Measurements from ENCODE around the gene RANBP1. TPM values are rescaled to one million over a fixed set of nuclear protein-coding genes. Genes with fewer than 3 reads are reported as not detected.

The RANBP1 gene
- total RNA-seq, 1 donor = 90.5 TPM

GRCh38 chr22:20106849-20107237 lies 9.1 kb upstream of the RANBP1 start:
- DNase-seq (ENCODE audit: low read depth in 2 of 3, low spot score in 2 of 3) = no peak

DNA sequence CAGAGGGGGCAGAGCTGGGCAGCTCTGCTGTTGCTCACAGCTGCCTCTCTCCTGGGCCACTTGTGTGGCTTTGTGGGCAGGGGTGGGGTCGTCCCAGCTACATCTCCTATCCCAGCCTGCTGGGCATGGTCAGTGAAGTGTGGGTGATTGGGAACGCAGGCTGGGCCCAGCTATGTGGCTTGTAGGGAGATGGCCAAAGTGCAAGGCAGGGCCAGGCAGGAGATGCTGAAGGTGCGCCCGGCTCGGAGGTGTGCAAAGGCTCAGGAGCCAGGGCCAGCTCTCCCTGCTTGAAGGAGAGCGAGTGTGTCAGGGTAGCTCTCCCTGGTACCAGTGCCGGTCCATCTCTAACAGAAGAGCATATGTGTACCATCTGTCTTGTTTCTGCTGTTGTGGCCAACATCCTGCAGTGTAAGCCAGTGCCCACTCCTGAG lies 8.4 kb upstream of the RANBP1 start:
- no peak for DNase-seq (ENCODE audit: low read depth in 2 of 3, low spot score in 2 of 3)

DNA sequence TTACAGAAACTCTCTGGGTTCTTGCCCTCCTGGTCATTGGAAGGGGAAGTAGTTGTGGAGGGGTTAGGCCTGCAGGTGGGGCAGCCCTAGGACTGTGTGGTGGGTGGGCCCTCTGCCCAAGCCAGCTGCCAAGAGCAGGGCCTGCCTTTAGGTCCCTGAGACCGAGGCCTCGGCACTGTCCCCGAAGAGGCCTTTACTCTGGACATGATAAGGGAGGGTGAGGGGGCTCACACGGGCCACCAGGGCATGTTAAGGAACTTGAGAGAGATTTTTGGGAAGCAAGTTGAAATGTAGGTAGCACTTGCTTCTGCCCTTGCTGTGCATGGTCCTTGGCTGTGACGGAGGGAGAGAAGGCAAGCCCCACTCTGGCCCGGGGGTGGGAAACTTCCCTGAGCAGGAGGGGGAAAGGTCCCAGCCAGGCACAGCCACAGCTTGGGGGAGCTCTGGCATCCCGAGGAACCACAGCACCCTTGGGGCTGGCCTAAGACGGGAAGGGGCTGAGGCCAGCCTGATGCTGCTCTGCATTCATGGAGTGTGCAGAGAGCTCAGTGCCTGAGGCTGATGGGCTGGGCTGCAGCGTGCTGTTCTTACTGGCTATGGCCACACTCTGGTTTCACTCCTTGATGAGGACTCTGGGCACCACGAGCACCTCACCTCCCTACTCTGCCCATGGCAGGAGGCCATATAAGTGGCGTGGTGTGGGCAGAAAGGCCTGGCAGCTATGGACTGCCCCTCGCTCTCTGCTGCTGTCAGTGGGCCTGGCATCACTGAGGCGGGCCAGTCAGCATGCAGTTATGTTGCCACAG lies 7.8 kb upstream of the RANBP1 start:
- DNase-seq (ENCODE audit: low read depth in 2 of 3, low spot score in 2 of 3) = no peak

DNA sequence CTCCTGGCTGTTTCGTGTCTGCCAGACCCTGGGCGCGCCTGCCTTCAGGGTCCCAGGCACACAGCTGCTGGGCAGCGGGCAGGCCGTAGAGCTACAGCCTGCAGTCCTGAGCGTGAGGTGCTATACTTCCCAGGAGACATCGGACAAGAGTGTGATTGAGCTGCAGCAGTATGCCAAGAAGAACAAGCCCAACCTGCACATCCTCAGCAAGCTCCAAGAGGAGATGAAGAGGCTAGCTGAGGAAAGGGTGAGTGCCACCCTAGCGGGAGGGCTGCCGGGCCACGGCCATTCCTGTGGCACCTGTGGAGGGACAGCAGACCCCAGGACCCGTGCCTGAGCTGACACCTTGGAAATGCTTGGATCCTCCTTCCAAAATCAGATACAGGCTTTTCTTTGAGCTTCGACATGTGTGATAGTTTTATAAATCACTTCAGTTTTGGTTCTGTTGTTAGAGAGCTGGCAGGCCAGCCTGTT lies 7.1 kb upstream of the RANBP1 start:
- no peak for DNase-seq (ENCODE audit: low read depth in 2 of 3, low spot score in 2 of 3)

- no peak for DNase-seq (ENCODE audit: low read depth in 2 of 3, low spot score in 2 of 3)
These were observed 6.2 kb upstream of the RANBP1 start for GRCh38 chr22:20109411-20110358.

DNA sequence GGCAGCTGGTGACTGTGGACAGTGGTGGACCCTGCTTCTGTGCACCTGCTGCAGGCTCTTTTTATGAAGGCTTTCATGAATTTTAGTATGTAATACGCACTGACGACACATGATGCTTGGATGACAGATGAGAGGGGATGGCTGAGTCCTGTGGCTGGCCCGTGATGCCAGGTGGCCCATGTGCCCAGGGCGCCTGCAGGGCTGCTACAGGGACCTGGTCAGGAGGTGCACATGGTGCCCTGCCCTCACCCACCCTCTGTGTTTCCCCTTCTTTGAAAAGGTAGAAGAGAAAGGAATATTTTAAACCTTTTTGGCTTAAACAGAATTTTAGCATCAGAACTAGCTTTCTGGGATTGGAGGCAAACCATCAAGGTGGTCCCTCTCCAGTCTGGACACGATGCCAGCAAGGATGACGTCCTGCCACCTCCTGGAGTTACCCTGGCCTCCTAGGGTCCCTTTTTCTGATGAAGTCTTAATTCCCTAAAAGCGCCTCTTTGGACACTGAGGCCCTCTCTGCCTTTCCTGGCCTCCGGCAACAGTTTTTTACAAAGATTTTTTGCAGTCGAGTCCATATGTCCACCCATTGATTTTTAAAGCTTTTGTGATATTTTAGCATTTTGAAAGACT lies 5.4 kb upstream of the RANBP1 start:
- no peak for DNase-seq (ENCODE audit: low read depth in 2 of 3, low spot score in 2 of 3)

DNA sequence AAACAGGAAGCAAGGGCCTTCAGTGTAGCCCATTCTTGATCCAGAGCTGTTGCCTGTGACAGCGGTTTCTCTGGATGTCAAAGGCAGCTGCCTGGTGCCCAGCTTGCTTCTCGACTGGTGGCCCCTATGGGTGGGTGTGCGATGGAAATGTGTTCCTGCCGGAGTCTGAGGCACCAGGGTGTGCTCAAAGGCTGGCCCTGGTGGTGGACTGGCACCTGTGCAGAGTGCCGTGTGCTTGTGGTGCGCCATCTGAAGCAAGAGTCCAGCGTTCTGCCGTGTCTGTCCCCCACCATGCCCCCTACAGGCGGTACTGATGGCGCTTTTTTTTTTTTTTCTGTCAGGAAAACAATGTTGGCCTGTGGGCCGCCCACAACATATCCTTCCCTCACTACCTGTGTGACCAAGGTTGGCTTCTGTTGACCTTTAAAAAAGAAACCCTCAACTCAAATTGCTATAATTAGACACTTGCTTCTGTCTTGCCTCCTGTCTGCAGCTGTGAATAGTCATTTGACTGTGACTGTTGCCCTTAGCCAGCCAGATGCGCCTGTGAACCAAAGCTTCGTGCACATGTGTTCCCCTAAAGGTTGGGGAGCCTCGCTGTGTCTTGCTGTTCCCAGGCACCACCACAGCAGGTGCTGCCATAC lies 4.7 kb upstream of the RANBP1 start:
- DNase-seq (ENCODE audit: low read depth in 2 of 3, low spot score in 2 of 3) = peak in 2 of 3 donors; percentile 50 to 53

- no peak for DNase-seq (ENCODE audit: low read depth in 2 of 3, low spot score in 2 of 3)
These were observed 3.9 kb upstream of the RANBP1 start for GRCh38 chr22:20111689-20112622.

DNA sequence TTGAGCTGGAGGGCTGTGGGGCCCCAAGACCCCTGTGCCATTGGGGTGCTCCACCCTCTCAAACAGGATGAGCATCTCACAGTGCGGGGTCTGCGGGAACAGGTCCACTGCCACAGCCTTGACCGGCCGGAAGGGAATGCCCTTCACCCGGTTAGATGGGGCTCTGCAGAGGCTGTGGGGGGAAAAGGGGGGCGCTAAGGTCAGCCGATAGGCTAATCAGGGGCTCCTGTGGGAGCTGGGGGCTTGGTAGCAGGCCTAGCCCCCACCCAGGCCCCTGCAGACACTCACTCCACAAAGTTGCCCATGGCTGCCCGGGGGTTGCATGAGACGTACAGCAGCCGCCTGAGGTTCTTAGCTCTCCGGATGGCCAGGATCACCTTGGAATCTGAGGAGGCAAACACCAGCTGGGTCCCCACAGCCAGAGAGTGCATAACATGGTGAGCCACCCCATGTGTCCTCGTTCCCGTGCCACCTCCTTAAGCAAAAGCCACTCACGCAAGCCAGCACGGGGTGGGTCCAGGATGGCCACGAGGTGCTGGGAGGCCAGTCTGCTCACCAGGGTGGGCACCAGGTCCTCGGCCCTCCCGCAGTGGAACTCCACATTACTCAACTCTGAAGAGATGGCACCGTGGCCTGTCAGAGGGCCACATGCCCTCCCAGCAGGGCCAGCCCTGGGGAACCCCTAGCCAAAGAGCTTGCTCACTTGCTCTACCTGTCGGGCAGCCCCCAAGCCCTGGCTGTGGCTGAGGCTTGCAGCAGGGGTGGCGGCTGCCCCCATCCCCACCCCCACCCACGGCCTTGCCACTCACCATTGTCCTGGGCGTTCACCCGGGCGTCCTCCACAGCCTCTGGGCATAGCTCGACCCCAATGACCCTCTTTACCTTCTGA lies 3.0 kb upstream of the RANBP1 start:
- no peak for DNase-seq (ENCODE audit: low read depth in 2 of 3, low spot score in 2 of 3)

DNA sequence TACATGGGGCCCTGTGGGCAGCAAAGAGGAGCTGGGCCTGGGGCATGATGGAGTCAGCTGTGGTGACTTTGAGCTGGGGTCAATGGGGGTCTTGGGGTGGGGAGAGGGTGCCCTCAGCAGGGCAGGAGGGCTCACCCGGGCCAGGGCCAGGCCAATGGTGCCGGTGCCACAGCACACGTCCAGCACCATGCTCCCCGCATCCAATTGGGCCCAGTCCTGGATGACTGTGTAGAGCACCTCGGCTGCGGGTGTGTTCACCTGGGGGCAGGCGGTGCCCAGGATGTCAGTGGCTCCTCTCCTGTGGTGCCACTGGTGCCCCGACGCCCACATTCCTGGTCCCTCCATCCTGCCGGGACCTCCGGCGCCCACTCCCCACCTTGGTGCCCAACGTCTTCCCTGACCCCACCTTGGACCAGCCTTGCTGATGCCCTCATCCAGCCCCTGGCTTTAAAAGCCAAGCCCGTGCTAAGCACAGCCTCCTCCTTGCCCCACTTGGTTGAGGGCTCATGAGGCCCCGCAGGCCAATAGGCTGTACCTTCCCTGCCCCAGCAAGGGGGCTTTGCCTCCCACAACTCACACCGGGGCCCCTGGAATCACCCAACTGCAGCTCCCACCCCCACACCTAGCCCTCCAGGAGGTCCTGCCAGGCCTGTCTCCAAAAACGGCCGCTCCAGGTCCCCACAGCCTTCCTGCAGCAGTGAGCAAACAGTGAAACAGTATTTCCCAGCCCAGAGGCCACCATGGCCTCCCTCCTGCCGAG lies 2.2 kb upstream of the RANBP1 start:
- no peak for DNase-seq (ENCODE audit: low read depth in 2 of 3, low spot score in 2 of 3)

- DNase-seq (ENCODE audit: low read depth in 2 of 3, low spot score in 2 of 3) = no peak
These were observed 1.1 kb upstream of the RANBP1 start for GRCh38 chr22:20114506-20115475.

GRCh38 chr22:20116376-20116950 lies 559 bp downstream of the RANBP1 start:
- DNase-seq (ENCODE audit: low read depth in 2 of 3, low spot score in 2 of 3) = peak in 2 of 3 donors; percentile 2 to 19

DNA sequence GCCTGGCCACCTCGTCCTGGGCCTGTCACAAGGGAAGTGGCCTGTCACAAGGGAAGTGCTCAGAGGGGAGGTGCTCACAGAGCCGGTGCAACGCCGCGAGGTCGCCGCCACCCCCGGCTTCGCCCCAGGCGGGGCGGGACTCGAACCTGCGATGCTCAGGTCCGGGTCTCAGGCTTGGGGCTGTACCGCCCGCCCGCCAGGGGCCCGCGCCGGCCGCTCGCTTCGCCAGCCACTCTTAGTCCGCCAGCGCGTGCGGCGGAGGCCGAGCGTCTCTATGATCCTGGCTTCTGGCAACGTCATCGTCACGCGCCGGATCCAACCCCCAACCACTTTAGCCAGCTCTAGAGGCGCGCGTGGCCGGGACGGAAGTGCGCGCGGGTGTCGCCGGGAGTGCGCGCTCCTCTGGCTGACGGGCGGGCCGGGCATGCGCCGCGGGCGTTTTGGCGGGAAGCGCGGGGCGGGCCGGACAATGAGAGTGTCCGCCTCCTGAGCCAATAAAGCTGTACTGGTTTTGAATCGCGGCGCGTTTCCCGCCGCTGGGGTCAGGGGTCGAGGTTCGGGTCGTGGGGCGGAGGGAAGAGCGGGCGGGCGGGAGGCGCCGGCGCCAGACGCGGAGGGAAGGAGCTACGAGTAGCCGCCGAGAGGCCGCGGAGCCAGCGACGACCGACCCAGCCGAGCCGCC lies 1.2 kb downstream of the RANBP1 start, which contains the start of gene TRMT2A:
TRMT2A (minus strand) TSS at position 276 of the 682 bp plus-strand sequence. CDS start 320 bp downstream, outside the sequence.
- peak; percentile 95 to 99 (median 99) for DNase-seq (ENCODE audit: low read depth in 2 of 3, low spot score in 2 of 3)

- DNase-seq (ENCODE audit: low read depth in 2 of 3, low spot score in 2 of 3) = peak in 2 of 3 donors; percentile 31 to 33
These were observed 1.9 kb downstream of the RANBP1 start for GRCh38 chr22:20117633-20118299.
